OCI-LY7 (cell line): ENCODE results near the gene MSH2.
"Not testable (repeated sequence)": the region's sequence is repeated elsewhere in the genome, so short reads cannot be mapped to it uniquely, and the experiment has no call there.

Source experiments
- CTCF ChIP-seq: fragments of 200-600 bp; sonication (generic); conservative IDR thresholded peaks from 2 replicates; pipeline ENCODE4 v1.5.1; 2014; ENCODE audit warnings: mild to moderate bottlenecking, antibody characterized with exemption, low read length, moderate library complexity, mixed read lengths
- EZH2phosphoT487 ChIP-seq: fragments of 200-600 bp; sonication (generic); IDR thresholded peaks from 2 replicates; pipeline ENCODE4 v1.6.1; 2018; ENCODE audit warnings: low read depth, borderline replicate concordance, mild to moderate bottlenecking, mixed run types, antibody characterized with exemption, low read length, moderate library complexity, mixed read lengths

- TF ChIP-seq CTCF, EZH2phosphoT487: not testable (repeated sequence)
These were observed 3.8 kb downstream of the MSH2 start for GRCh38 chr2:47406649-47407330.
